H1 (cell line): ENCODE data around the gene CACNG4. TPM values are rescaled to one million over a fixed set of nuclear protein-coding genes. Genes with fewer than 3 reads are reported as not detected.

Experiments
- HDAC2 ChIP-seq, 2 experiments: fragments of 300-600 bp in 1 of 2; sonication (generic) in 1 of 2; IDR thresholded peaks; 2 replicates each; pipeline ENCODE4 v1.6.1; 2011 to 2012; ENCODE audit warnings: low read depth in 2 of 2, low read length in 2 of 2, mild to moderate bottlenecking in 2 of 2, moderate library complexity in 2 of 2, borderline replicate concordance in 1 of 2, inconsistent platforms in 1 of 2
- NANOG ChIP-seq: IDR thresholded peaks from 2 replicates; pipeline ENCODE4 v1.6.1; 2011; ENCODE audit warnings: low read length, low read depth, mild to moderate bottlenecking, inconsistent platforms; ENCODE audit not compliant: insufficient read depth, poor library complexity, severe bottlenecking
- polyA plus RNA-seq, 7 experiments: library from polyadenylated mRNA; depleted of rRNA in 3 of 7; stranded (reverse) in 5 of 7; unstranded in 2 of 7; fragments of >200 nt in 5 of 7; fragments of 200-250 nt in 2 of 7; gene quantifications; 1 replicate in 5 of 7; 2 replicates in 1 of 7; 4 replicates in 1 of 7; pipeline versions ENCODE4 v1.2.1 to v1.2.3, GENCODE V29; 2011 to 2013; ENCODE audit warnings: missing spikeins in 2 of 7, mixed read lengths in 2 of 7
- total RNA-seq: library from RNA; stranded (reverse); fragmentation: NEBNext Ultra II Directional; extraction: Animal tissue kit (Norgen Biotek cat#: 25700); gene quantifications from 2 replicates; pipeline ENCODE4 v1.2.1, GENCODE V29; 2021
- TF ChIP-seq, protein P1 (sequence below): fragments of 300-600 bp; sonication (generic); IDR thresholded peaks from 2 replicates; pipeline ENCODE4 v1.7.1; 2012; ENCODE audit warnings: low read length, moderate library complexity, mild to moderate bottlenecking, inconsistent platforms; ENCODE audit not compliant: insufficient replicate concordance

The CACNG4 gene
- total and polyA plus RNA-seq, 2 of the 8 experiments (the other 6 are each of a cell fraction or from before 2014, with no cell fraction given), result 3.6 to 5.6 TPM

GRCh38 chr17:67046398-67046797 lies 81.9 kb downstream of the CACNG4 start (continued):
- TF ChIP-seq NANOG, result no peak
- TF ChIP-seq, protein P1, sequence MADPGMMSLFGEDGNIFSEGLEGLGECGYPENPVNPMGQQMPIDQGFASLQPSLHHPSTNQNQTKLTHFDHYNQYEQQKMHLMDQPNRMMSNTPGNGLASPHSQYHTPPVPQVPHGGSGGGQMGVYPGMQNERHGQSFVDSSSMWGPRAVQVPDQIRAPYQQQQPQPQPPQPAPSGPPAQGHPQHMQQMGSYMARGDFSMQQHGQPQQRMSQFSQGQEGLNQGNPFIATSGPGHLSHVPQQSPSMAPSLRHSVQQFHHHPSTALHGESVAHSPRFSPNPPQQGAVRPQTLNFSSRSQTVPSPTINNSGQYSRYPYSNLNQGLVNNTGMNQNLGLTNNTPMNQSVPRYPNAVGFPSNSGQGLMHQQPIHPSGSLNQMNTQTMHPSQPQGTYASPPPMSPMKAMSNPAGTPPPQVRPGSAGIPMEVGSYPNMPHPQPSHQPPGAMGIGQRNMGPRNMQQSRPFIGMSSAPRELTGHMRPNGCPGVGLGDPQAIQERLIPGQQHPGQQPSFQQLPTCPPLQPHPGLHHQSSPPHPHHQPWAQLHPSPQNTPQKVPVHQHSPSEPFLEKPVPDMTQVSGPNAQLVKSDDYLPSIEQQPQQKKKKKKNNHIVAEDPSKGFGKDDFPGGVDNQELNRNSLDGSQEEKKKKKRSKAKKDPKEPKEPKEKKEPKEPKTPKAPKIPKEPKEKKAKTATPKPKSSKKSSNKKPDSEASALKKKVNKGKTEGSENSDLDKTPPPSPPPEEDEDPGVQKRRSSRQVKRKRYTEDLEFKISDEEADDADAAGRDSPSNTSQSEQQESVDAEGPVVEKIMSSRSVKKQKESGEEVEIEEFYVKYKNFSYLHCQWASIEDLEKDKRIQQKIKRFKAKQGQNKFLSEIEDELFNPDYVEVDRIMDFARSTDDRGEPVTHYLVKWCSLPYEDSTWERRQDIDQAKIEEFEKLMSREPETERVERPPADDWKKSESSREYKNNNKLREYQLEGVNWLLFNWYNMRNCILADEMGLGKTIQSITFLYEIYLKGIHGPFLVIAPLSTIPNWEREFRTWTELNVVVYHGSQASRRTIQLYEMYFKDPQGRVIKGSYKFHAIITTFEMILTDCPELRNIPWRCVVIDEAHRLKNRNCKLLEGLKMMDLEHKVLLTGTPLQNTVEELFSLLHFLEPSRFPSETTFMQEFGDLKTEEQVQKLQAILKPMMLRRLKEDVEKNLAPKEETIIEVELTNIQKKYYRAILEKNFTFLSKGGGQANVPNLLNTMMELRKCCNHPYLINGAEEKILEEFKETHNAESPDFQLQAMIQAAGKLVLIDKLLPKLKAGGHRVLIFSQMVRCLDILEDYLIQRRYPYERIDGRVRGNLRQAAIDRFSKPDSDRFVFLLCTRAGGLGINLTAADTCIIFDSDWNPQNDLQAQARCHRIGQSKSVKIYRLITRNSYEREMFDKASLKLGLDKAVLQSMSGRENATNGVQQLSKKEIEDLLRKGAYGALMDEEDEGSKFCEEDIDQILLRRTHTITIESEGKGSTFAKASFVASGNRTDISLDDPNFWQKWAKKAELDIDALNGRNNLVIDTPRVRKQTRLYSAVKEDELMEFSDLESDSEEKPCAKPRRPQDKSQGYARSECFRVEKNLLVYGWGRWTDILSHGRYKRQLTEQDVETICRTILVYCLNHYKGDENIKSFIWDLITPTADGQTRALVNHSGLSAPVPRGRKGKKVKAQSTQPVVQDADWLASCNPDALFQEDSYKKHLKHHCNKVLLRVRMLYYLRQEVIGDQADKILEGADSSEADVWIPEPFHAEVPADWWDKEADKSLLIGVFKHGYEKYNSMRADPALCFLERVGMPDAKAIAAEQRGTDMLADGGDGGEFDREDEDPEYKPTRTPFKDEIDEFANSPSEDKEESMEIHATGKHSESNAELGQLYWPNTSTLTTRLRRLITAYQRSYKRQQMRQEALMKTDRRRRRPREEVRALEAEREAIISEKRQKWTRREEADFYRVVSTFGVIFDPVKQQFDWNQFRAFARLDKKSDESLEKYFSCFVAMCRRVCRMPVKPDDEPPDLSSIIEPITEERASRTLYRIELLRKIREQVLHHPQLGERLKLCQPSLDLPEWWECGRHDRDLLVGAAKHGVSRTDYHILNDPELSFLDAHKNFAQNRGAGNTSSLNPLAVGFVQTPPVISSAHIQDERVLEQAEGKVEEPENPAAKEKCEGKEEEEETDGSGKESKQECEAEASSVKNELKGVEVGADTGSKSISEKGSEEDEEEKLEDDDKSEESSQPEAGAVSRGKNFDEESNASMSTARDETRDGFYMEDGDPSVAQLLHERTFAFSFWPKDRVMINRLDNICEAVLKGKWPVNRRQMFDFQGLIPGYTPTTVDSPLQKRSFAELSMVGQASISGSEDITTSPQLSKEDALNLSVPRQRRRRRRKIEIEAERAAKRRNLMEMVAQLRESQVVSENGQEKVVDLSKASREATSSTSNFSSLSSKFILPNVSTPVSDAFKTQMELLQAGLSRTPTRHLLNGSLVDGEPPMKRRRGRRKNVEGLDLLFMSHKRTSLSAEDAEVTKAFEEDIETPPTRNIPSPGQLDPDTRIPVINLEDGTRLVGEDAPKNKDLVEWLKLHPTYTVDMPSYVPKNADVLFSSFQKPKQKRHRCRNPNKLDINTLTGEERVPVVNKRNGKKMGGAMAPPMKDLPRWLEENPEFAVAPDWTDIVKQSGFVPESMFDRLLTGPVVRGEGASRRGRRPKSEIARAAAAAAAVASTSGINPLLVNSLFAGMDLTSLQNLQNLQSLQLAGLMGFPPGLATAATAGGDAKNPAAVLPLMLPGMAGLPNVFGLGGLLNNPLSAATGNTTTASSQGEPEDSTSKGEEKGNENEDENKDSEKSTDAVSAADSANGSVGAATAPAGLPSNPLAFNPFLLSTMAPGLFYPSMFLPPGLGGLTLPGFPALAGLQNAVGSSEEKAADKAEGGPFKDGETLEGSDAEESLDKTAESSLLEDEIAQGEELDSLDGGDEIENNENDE, result no peak
- no peak for TF ChIP-seq HDAC2 (IDR thresholded peaks at IDR 0.05; ENCODE audit: borderline replicate concordance in 1 of 2, low read depth in 2 of 2, low read length in 2 of 2)
- TF ChIP-seq, all 59 proteins: peak for 0
